ENCODE data around the gene KL. TPM values are rescaled to one million over a fixed set of nuclear protein-coding genes. Genes with fewer than 3 reads are reported as not detected.

KL gene
- polyA plus RNA-seq, 2 of the 4 experiments (the other 2 are of a cell fraction) = 0.01 TPM; not detected in 1

GRCh38 chr13:32989942-32990341 lies 26.3 kb upstream of the KL start:
- ATAC-seq (no peak), FAIRE-seq (no peak), DNase-seq (ENCODE audit: low read depth in 1 of 2, low spot score in 1 of 2) (no peak)
- ChIA-PET CTCF (no interaction called here), POLR2A (no interaction called here)
- TF ChIP-seq HMGXB4 (CRISPR knock-in tag; IDR thresholded peaks at IDR 0.05; ENCODE audit: borderline replicate concordance) (no peak), ZFP36 (IDR thresholded peaks at IDR 0.05; ENCODE audit: borderline replicate concordance, partially characterized antibody) (no peak), REST (IDR thresholded peaks at IDR 0.05) (no peak), CHD4 (IDR thresholded peaks at IDR 0.05; ENCODE audit: borderline replicate concordance) (no peak), EHMT2 (IDR thresholded peaks at IDR 0.05; ENCODE audit: low read depth) (no peak), CTCF (IDR thresholded peaks at IDR 0.05) (no peak)
- WGBS (ENCODE audit: missing lambda C conversion rate) = 43% methylated on average over 3 of the region's 3 CpGs
- Histone ChIP-seq H3K4me2 (no peak overlapping the region), H3K4me1 (peaks cover 7% of the 10 kb centered on the region), H3K9me3 (peaks cover 12% of the 10 kb centered on the region; the same call in 2 of the 3 replicates), H3K4me3 (no peak overlapping the region), H3K27ac (no peak overlapping the region)

GRCh38 chr13:32993145-32993544 lies 23.1 kb upstream of the KL start:
- 40% methylated on average over 8 of the region's 8 CpGs for WGBS (ENCODE audit: missing lambda C conversion rate)
- Histone ChIP-seq H3K27ac (no peak overlapping the region), H3K4me1 (no peaks in the 10 kb centered on the region), H3K4me3 (no peak overlapping the region), H3K4me2 (no peak overlapping the region), H3K9me3 (no peaks in the 10 kb centered on the region)
- TF ChIP-seq EHMT2 (IDR thresholded peaks at IDR 0.05; ENCODE audit: low read depth) (no peak), TFCP2L1 (CRISPR knock-in tag; IDR thresholded peaks at IDR 0.05) (no peak), NPAS2 (CRISPR knock-in tag; IDR thresholded peaks at IDR 0.05; ENCODE audit: borderline replicate concordance) (no peak), RCOR1 (IDR thresholded peaks at IDR 0.05; ENCODE audit: low read depth, low read length) (no peak), KDM1A (IDR thresholded peaks at IDR 0.05; ENCODE audit: low read depth) (no peak), PHF8 (IDR thresholded peaks at IDR 0.05; ENCODE audit: borderline replicate concordance, low read depth) (no peak), HES2 (IDR thresholded peaks at IDR 0.05) (no peak), ELK1 (IDR thresholded peaks at IDR 0.05; ENCODE audit: low read depth, low read length) (no peak), HMGXB4 (CRISPR knock-in tag; IDR thresholded peaks at IDR 0.05; ENCODE audit: borderline replicate concordance) (no peak), SMC3 (IDR thresholded peaks at IDR 0.05) (no peak), MAX (IDR thresholded peaks at IDR 0.05) (no peak), FOSL2 (IDR thresholded peaks at IDR 0.05) (no peak), FOSL2 (CRISPR knock-in tag; IDR thresholded peaks at IDR 0.05) (no peak), JUNB (IDR thresholded peaks at IDR 0.05) (no peak), EHF (CRISPR knock-in tag; IDR thresholded peaks at IDR 0.05) (no peak), ZSCAN20 (CRISPR knock-in tag; IDR thresholded peaks at IDR 0.05) (no peak)
- FAIRE-seq (no peak), DNase-seq (ENCODE audit: low read depth in 1 of 2, low spot score in 1 of 2) (no peak), ATAC-seq (no peak)
- ChIA-PET CTCF (no interaction called here), POLR2A (no interaction called here)

All from A549 (cell line).